ENCODE results near the gene PIP4K2C.

DNA sequence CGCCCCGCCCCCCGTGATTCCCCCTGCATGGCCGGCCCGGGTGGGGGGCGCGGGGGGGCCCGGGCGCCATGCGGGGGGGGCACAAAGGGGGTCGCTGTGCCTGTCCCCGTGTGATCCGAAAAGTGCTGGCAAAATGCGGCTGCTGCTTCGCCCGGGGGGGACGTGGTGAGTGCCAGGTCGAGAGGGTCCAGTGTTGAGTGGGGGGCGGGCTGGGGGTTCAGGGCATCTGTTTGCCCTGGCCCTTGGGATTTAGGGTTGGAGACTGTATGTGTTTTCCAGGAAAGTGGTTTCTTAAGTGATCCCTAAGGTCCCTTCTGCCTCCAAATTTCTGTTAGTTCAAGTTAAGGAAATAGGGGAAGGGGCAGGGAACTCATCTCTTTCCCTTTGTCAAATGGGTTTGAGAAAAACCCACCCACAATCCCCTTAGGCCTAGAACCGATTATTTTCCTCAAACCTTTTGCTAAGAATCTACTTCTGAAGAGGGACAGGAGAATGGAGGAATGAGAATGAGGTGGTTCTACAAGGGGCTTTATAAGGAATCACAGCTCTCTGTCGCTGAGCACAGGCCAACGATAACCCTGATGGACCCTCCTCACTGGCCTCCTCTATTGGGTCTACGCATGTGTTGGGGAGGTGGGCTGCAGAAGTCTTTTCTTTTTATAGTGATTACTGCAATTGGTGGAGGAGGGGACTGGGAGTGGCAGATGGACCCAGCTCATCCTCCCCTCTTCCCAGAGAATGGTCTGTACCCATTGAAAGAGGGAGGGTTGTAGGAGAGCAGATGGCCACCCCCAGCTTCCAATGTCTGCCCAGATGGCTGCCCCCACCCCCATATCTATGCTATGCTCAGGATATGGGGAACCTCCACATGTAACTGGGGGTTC lies 21.1 kb downstream of the PIP4K2C start:
- TF ChIP-seq POLR2AphosphoS5 (IDR thresholded peaks at IDR 0.05) (no peak), EP300 (IDR thresholded peaks at IDR 0.05) (no peak), POLR2A (IDR thresholded peaks at IDR 0.05; ENCODE audit: low read depth) (no peak)
- TF ChIP-seq, protein P1, sequence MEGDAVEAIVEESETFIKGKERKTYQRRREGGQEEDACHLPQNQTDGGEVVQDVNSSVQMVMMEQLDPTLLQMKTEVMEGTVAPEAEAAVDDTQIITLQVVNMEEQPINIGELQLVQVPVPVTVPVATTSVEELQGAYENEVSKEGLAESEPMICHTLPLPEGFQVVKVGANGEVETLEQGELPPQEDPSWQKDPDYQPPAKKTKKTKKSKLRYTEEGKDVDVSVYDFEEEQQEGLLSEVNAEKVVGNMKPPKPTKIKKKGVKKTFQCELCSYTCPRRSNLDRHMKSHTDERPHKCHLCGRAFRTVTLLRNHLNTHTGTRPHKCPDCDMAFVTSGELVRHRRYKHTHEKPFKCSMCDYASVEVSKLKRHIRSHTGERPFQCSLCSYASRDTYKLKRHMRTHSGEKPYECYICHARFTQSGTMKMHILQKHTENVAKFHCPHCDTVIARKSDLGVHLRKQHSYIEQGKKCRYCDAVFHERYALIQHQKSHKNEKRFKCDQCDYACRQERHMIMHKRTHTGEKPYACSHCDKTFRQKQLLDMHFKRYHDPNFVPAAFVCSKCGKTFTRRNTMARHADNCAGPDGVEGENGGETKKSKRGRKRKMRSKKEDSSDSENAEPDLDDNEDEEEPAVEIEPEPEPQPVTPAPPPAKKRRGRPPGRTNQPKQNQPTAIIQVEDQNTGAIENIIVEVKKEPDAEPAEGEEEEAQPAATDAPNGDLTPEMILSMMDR (IDR thresholded peaks at IDR 0.05): no peak

Data from esophagus muscularis mucosa (tissue), 4 donors.